Upper lobe of left lung (tissue), 6 donors: ENCODE data around the gene ANKRD34A. TPM values are rescaled to one million over a fixed set of nuclear protein-coding genes. Genes with fewer than 3 reads are reported as not detected.

ENCODE experiments used
- ATAC-seq, 2 donors: fragments of 200-7000 bp; cut with Tn5 transposase; one replicate each; pipeline ENCODE4 v1.9.1; 2022; ENCODE audit warnings: mild to moderate bottlenecking in 2 of 2, moderate library complexity in 2 of 2; ENCODE audit not compliant: low FRiP score in 2 of 2
- DNase-seq, 2 donors: peaks; one replicate each; pipeline ENCODE4 v3.0.0-alpha.2; 2019 to 2020
- H3K27ac ChIP-seq, 4 donors: fragments of 200-600 bp; sonication (generic); one replicate each; pipeline ENCODE4 v1.5.1; 2016 to 2019
- H3K27me3 ChIP-seq, 4 donors: fragments of 200-600 bp; sonication (generic); one replicate each; pipeline ENCODE4 v1.5.1; 2017 to 2019
- H3K36me3 ChIP-seq, 4 donors: fragments of 200-600 bp; sonication (generic); one replicate each; pipeline ENCODE4 v1.5.1; 2016 to 2019
- H3K4me1 ChIP-seq, 4 donors: fragments of 200-600 bp; sonication (generic); one replicate each; pipeline ENCODE4 v1.5.1; 2018 to 2019
- H3K4me3 ChIP-seq, 4 donors: fragments of 200-600 bp; sonication (generic); one replicate each; pipeline ENCODE4 v1.5.1; 2017 to 2019; ENCODE audit warnings: mild to moderate bottlenecking in 2 of 4, moderate library complexity in 1 of 4
- H3K9me3 ChIP-seq, 4 donors: fragments of 200-600 bp; sonication (generic); one replicate each; pipeline ENCODE4 v1.5.1; 2018 to 2019
- CTCF ChIP-seq, 6 experiments: fragments of 450-650 bp in 4 of 6; fragments of 200-600 bp in 2 of 6; sonication (generic) in 2 of 6; IDR thresholded peaks; one replicate each; pipeline ENCODE4 v1.5.1; 2016 to 2019; ENCODE audit warnings: antibody characterized with exemption in 6 of 6
- EP300 ChIP-seq, 4 donors: sonication (generic); formaldehyde crosslinking; IDR thresholded peaks; one replicate each; pipeline ENCODE4 v1.5.1; 2017; ENCODE audit warnings: antibody characterized with exemption in 4 of 4, control low read depth in 2 of 4
- POLR2A ChIP-seq, 4 donors: fragments of 450-650 bp; IDR thresholded peaks; one replicate each; pipeline ENCODE4 v1.5.1; 2016 to 2017; ENCODE audit warnings: antibody characterized with exemption in 4 of 4, mild to moderate bottlenecking in 2 of 4
- POLR2AphosphoS5 ChIP-seq, 2 donors: sonication (generic); formaldehyde crosslinking; IDR thresholded peaks; one replicate each; pipeline ENCODE4 v1.5.1; 2017; ENCODE audit warnings: antibody characterized with exemption in 2 of 2
- WGBS, 2 donors: methylation state at CpG; one replicate each; pipeline ENCODE4 v1.1.5; 2017 to 2018; 5-methylcytosine and 5-hydroxymethylcytosine counted together
- total RNA-seq, 6 donors: library from RNA; depleted of rRNA in 4 of 6; stranded (reverse); fragments of >200 nt in 4 of 6; gene quantifications; one replicate each; pipeline versions ENCODE4 v1.1.0 to v1.2.1, GENCODE V29; 2016 to 2021
- donor health status: DM: no; HTN: no; CAD: no; lungs with moderate emphysema.
- donor health status: DM: no; HTN: yes; CAD: no; lungs with severe emphysema.

ANKRD34A gene
- total RNA-seq, 6 donors from 2014 or later: 0.30 to 2.6 (median 0.73) TPM

- H3K4me1 ChIP-seq: peaks cover 66 to 87% (median 72%) of the 10 kb centered on the region in 4 donors
These were observed 20.7 kb upstream of the ANKRD34A start for GRCh38 chr1:145985129-145985501.

GRCh38 chr1:145983960-145984830, 19.8 kb upstream of the ANKRD34A start:
- Histone ChIP-seq H3K4me3 (no peak overlapping the region), H3K36me3 (no peaks in the 10 kb centered on the region), H3K27me3 (no peaks in the 10 kb centered on the region), H3K4me1 (peaks cover 72 to 86% (median 77%) of the 10 kb centered on the region in 4 donors), H3K27ac (peak overlapping the region in 3 of 4 donors; percentile 94 to 98 (median 98)), H3K9me3 (no peaks in the 10 kb centered on the region)
- TF ChIP-seq POLR2A (IDR thresholded peaks at IDR 0.05): no peak
- no peak for TF ChIP-seq EP300 (IDR thresholded peaks at IDR 0.05)
- no peak for TF ChIP-seq CTCF (IDR thresholded peaks at IDR 0.05)
- WGBS, 2 donors: 88 to 90% methylated on average over 12 of the region's 12 CpGs
- ATAC-seq: no peak
- DNase-seq: no peak

More at GRCh38 chr1:145985129-145985501, 20.7 kb upstream of the ANKRD34A start:
- H3K36me3 ChIP-seq: no peaks in the 10 kb centered on the region
- H3K4me3 ChIP-seq: peak overlapping the region in 2 of 4 donors; percentile 32
- DNase-seq (no peak), ATAC-seq (peak in 1 of 2 donors; percentile 13)
- WGBS, 2 donors: 61 to 71% methylated on average over 2 of the region's 2 CpGs
- H3K27me3 ChIP-seq: no peaks in the 10 kb centered on the region
- H3K9me3 ChIP-seq: no peaks in the 10 kb centered on the region
- H3K27ac ChIP-seq: peak overlapping the region; percentile 79 to 98 (median 96)
- TF ChIP-seq CTCF (IDR thresholded peaks at IDR 0.05) (no peak), POLR2AphosphoS5 (IDR thresholded peaks at IDR 0.05) (no peak), EP300 (IDR thresholded peaks at IDR 0.05) (no peak), POLR2A (IDR thresholded peaks at IDR 0.05) (no peak)

GRCh38 chr1:145983206-145983675, 18.9 kb upstream of the ANKRD34A start:
- peak in 1 of 2 donors; percentile 46 for TF ChIP-seq POLR2AphosphoS5 (IDR thresholded peaks at IDR 0.05)
- no peak for TF ChIP-seq CTCF (IDR thresholded peaks at IDR 0.05)
- no peak for TF ChIP-seq POLR2A (IDR thresholded peaks at IDR 0.05)
- no peak for TF ChIP-seq EP300 (IDR thresholded peaks at IDR 0.05)
- no peaks in the 10 kb centered on the region for H3K36me3 ChIP-seq
- H3K27ac ChIP-seq: peak overlapping the region; percentile 94 to 98 (median 98)
- peaks cover 76 to 87% (median 80%) of the 10 kb centered on the region in 4 donors for H3K4me1 ChIP-seq
- H3K27me3 ChIP-seq: no peaks in the 10 kb centered on the region
- no peak overlapping the region for H3K4me3 ChIP-seq
- ATAC-seq (no peak), DNase-seq (no peak)
- WGBS, 2 donors: 64 to 92% methylated on average over 1 of the region's 1 CpG
- no peaks in the 10 kb centered on the region for H3K9me3 ChIP-seq

GRCh38 chr1:145982010-145982723, 17.8 kb upstream of the ANKRD34A start:
- 68 to 70% methylated on average over 6 of the region's 6 CpGs for WGBS, 2 donors
- no peak for DNase-seq
- TF ChIP-seq EP300 (IDR thresholded peaks at IDR 0.05): peak in 1 of 4 donors; percentile 48
- TF ChIP-seq POLR2A (IDR thresholded peaks at IDR 0.05): no peak
- no peak for TF ChIP-seq CTCF (IDR thresholded peaks at IDR 0.05)
- peak; percentile 58 to 64 for TF ChIP-seq POLR2AphosphoS5 (IDR thresholded peaks at IDR 0.05)
- H3K9me3 ChIP-seq: no peaks in the 10 kb centered on the region
- H3K27me3 ChIP-seq: no peaks in the 10 kb centered on the region
- no peak overlapping the region for H3K4me3 ChIP-seq
- H3K4me1 ChIP-seq: peaks cover 83 to 94% (median 88%) of the 10 kb centered on the region in 4 donors
- no peak for ATAC-seq
- no peaks in the 10 kb centered on the region for H3K36me3 ChIP-seq
- peak overlapping the region; percentile 94 to 98 (median 98) for H3K27ac ChIP-seq
